Heart left ventricle (tissue), 16 donors: ENCODE data around the gene SIPA1. TPM values are rescaled to one million over a fixed set of nuclear protein-coding genes. Genes with fewer than 3 reads are reported as not detected.

Source experiments
- ATAC-seq, 4 donors: fragments of 200-7000 bp; cut with Tn5 transposase; one replicate each; pipeline ENCODE4 v1.9.1; 2020 to 2022; ENCODE audit warnings: moderate library complexity in 4 of 4, mild to moderate bottlenecking in 3 of 4, moderate number of reproducible peaks in 1 of 4
- DNase-seq, 5 donors: peaks; one replicate each; pipeline ENCODE4 v3.0.0-alpha.2; 2020
- H3K27ac ChIP-seq, 12 donors: fragments of 200-600 bp; sonication (generic) in 4 of 12; one replicate each; pipeline versions ENCODE4 v1.5.0 to v1.8.0; 2016 to 2022; ENCODE audit warnings: mild to moderate bottlenecking in 2 of 12
- H3K27me3 ChIP-seq, 9 donors: fragments of 200-600 bp; sonication (generic) in 2 of 9; one replicate each; pipeline versions ENCODE4 v1.5.1 to v1.8.0; 2016 to 2022; ENCODE audit warnings: mild to moderate bottlenecking in 3 of 9
- H3K36me3 ChIP-seq, 9 donors: fragments of 200-600 bp; sonication (generic) in 2 of 9; one replicate each; pipeline versions ENCODE4 v1.5.0 to v1.8.0; 2018 to 2022; ENCODE audit warnings: mild to moderate bottlenecking in 2 of 9
- H3K4me1 ChIP-seq, 12 donors: fragments of 200-600 bp; sonication (generic) in 4 of 12; one replicate each; pipeline versions ENCODE4 v1.5.0 to v1.8.0; 2016 to 2022; ENCODE audit warnings: mild to moderate bottlenecking in 3 of 12
- H3K4me3 ChIP-seq, 12 donors: fragments of 200-600 bp; sonication (generic) in 4 of 12; one replicate each; pipeline versions ENCODE4 v1.5.0 to v1.8.0; 2017 to 2022; ENCODE audit warnings: mild to moderate bottlenecking in 9 of 12, moderate library complexity in 4 of 12
- H3K9me3 ChIP-seq, 12 donors: fragments of 200-600 bp; sonication (generic) in 4 of 12; one replicate each; pipeline versions ENCODE4 v1.5.0 to v1.8.0; 2016 to 2022; ENCODE audit warnings: mild to moderate bottlenecking in 1 of 12
- POLR2A ChIP-seq, 2 donors: fragments of 450-650 bp; IDR thresholded peaks; one replicate each; pipeline ENCODE4 v1.6.1; 2017; ENCODE audit warnings: antibody characterized with exemption in 2 of 2, mild to moderate bottlenecking in 2 of 2, moderate library complexity in 2 of 2
- WGBS, 4 donors: extraction: QIAGEN DNeasy Blood & Tissue Kit in 2 of 4; methylation state at CpG; one replicate each; pipeline versions ENCODE4 v1.1.5 to v1.1.7; 2013 to 2018; 5-methylcytosine and 5-hydroxymethylcytosine counted together
- intact Hi-C, 10 donors: fragments of 100-400 bp; cut with DNase I; formaldehyde crosslinking; loops; one replicate each; pipeline versions ENCODE4 v1.11.1 to v1.14.2; 2022
- polyA plus RNA-seq, 2 donors: library from polyadenylated mRNA; stranded (reverse); fragments of 200-250 nt; gene quantifications; one replicate each; pipeline ENCODE4 v1.2.3, GENCODE V29; 2013
- total RNA-seq, 9 donors: library from RNA; depleted of rRNA in 2 of 9; stranded (reverse); fragments of >200 nt in 2 of 9; fragmentation: NEBNext Ultra II Directional in 3 of 9; extraction: Animal tissue kit (Norgen Biotek cat#: 25700) in 3 of 9; gene quantifications; one replicate each; pipeline versions ENCODE4 v1.1.0 to v1.2.4, GENCODE V29; 2016 to 2023
- TF ChIP-seq, protein P1 (sequence below), 12 donors: fragments of 200-600 bp; sonication (generic) in 4 of 12; IDR thresholded peaks; one replicate each; pipeline versions ENCODE4 v1.5.0 to v1.8.0; 2018 to 2022; ENCODE audit warnings: antibody characterized with exemption in 12 of 12, mild to moderate bottlenecking in 5 of 12
- donor health status: ischemic (EF 13 %, LVEDD 7.1; RV severe dilation, severe dysfunction).
- donor health status: healthy with polysubstance abuse.
- donor health status: DM: no; HTN: yes; CAD: no.
- donor health status: DM: no; HTN: no; CAD: no.
- donor health status: ischemic (EF 25% LVEDD 6.9; RV normal size, moderate dysfunction).
- donor health status: ischemic (EF 25% LVEDD 5.7; RV mildly dilated, moderate dysfunction).
- donor health status: healthy.
- donor health status: DM: yes; HTN: yes; CAD: no.
- donor health status: ischemic (EF 35%, LVEDD 5.7; RV mildly dilated, moderate dysfunction).
- donor health status: nonischemic (EF 11% LVEDD 7.7; RV severe dilation, severe dysfunction).
- donor health status: DM: yes; HTN: yes; CAD: no.
- donor health status: PGD.
- donor health status: ischemic (EF 29% LVEDD 5.4; RV normal size, mild dysfunction).
- donor health status: nonischemic (EF 23%, LVEDD 6.1; RV moderate dilation, normal function).

Gene SIPA1
- total and polyA plus RNA-seq, 11 donors = 17.0 to 63.3 (median 26.5) TPM

DNA sequence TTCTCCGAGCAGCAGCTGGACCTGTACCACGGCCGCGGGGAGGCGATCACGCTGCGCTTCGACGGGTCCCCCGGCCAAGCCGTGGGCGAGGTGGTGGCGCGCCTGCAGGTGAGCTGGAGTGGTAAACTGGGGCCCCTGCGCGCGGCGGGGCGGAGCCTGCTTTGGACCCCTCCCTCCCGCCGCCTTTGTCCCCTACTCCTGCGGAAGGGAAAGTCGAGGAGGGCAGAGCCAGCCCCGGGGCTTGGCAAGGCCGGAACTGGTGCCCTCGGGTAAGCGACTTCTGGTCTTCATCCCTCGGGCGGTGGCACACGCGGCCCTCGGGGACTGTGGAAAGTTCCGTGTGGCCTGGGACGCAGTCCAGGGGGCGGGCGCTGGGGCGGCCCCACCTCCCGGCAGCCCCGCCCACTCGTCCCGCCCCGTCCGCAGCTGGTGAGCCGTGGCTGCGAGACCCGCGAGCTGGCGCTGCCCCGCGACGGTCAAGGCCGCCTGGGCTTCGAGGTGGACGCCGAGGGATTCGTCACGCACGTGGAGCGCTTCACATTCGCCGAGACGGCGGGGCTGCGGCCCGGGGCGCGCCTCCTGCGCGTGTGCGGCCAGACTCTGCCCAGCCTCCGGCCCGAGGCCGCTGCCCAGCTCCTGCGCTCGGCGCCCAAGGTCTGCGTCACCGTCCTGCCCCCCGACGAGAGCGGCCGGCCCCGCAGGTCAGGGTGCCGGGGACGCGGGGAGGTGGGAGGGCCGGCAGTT, 9.2 kb downstream of the SIPA1 start:
- H3K9me3 ChIP-seq = no peaks in the 10 kb centered on the region
- intact Hi-C loops = no loop called here
- ATAC-seq (peak in 3 of 4 donors; percentile 14 to 29 (median 14)), DNase-seq (peak in 2 of 5 donors; percentile 30 to 31)
- H3K4me1 ChIP-seq = peaks cover 0 to 47% (median 20%) of the 10 kb centered on the region in 12 donors
- WGBS, 4 donors = 43 to 58% (median 55%) methylated on average over 30 to 87 of the region's 87 CpGs
- TF ChIP-seq, protein P1, sequence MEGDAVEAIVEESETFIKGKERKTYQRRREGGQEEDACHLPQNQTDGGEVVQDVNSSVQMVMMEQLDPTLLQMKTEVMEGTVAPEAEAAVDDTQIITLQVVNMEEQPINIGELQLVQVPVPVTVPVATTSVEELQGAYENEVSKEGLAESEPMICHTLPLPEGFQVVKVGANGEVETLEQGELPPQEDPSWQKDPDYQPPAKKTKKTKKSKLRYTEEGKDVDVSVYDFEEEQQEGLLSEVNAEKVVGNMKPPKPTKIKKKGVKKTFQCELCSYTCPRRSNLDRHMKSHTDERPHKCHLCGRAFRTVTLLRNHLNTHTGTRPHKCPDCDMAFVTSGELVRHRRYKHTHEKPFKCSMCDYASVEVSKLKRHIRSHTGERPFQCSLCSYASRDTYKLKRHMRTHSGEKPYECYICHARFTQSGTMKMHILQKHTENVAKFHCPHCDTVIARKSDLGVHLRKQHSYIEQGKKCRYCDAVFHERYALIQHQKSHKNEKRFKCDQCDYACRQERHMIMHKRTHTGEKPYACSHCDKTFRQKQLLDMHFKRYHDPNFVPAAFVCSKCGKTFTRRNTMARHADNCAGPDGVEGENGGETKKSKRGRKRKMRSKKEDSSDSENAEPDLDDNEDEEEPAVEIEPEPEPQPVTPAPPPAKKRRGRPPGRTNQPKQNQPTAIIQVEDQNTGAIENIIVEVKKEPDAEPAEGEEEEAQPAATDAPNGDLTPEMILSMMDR (IDR thresholded peaks at IDR 0.05) = no peak
- TF ChIP-seq POLR2A (IDR thresholded peaks at IDR 0.05) = no peak
- H3K27me3 ChIP-seq = peaks cover 0 to 12% (median 0%) of the 10 kb centered on the region in 9 donors
- H3K27ac ChIP-seq = peak overlapping the region in 1 of 12 donors; percentile 41
- peak overlapping the region in 2 of 12 donors; percentile 10 to 14 for H3K4me3 ChIP-seq
- H3K36me3 ChIP-seq = peaks cover 0 to 90% (median 71%) of the 10 kb centered on the region in 9 donors

DNA sequence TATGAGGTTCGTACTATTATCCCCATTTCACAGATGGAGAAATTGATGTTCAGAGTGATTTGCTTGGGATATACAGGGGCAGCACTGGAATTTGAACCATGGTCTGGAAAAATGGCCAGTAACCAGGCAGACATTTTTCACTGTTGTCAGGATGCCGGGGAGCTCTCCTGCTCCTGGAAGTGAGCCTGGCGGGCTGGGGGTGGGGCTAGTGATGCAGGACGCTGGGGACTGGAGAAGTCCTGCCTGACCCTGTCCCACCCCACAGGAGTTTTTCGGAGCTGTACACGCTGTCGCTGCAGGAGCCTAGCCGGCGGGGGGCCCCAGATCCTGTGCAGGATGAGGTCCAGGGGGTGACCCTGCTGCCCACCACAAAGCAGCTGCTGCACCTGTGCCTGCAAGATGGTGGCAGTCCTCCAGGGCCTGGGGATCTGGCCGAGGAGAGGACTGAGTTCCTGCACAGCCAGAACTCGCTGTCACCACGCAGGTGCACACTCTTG, 11.1 kb downstream of the SIPA1 start:
- Histone ChIP-seq H3K27ac (peak overlapping the region in 2 of 12 donors; percentile 14 to 96), H3K36me3 (peaks cover 0 to 78% (median 60%) of the 10 kb centered on the region in 9 donors), H3K9me3 (no peaks in the 10 kb centered on the region), H3K4me1 (peaks cover 6 to 56% (median 32%) of the 10 kb centered on the region in 12 donors), H3K27me3 (peaks cover 0 to 12% (median 0%) of the 10 kb centered on the region in 9 donors), H3K4me3 (no peak overlapping the region)
- DNase-seq (peak in 3 of 5 donors; percentile 26 to 45 (median 32)), ATAC-seq (no peak)
- 54 to 69% (median 64%) methylated on average over 11 to 12 of the region's 12 CpGs for WGBS, 4 donors
- intact Hi-C loops = no loop called here
- TF ChIP-seq POLR2A (IDR thresholded peaks at IDR 0.05) = no peak
- TF ChIP-seq, protein P1 (IDR thresholded peaks at IDR 0.05) = no peak

DNA sequence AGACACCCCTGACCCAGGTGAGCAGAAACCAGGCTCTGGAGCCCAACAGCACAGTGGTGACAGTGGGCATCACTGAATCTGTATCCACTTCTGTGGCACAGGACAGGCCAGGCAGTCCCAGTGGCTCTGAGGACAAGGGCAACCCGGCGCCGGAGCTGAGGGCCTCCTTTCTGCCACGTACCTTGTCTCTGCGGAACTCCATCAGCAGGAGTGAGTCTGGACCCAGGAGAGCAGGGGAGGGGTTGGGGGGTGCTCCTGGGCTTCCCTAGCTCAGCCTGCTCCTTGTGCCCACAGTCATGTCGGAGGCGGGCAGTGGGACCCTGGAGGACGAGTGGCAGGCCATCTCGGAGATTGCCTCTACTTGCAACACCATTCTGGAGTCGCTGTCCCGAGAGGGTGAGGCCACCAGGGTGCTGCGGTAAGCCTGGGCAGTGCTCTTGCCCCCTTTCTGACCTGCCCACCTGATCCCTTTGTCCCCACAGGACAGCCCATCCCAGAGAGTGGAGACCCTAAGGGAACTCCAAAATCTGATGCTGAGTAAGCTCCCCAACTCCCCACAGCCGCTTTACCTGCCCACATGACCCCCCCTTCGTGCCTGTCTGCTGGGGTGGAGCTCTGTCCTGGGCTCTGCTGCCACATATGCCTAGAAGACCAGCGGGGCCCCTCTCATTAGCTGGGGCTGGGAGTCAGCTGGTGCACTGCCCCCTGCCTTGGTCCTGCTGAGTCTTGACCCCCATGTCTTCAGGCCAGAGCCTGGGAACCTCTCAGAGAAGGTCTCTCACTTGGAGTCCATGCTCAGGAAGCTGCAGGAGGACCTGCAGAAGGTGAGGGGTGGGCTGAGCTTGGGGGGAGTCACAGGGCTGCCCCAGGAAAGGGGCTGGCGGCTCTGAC, 12.0 kb downstream of the SIPA1 start:
- 80 to 92% (median 90%) methylated on average over 9 to 16 of the region's 16 CpGs for WGBS, 4 donors
- H3K27me3 ChIP-seq = peaks cover 0 to 12% (median 0%) of the 10 kb centered on the region in 9 donors
- no peaks in the 10 kb centered on the region for H3K9me3 ChIP-seq
- H3K36me3 ChIP-seq = peaks cover 0 to 81% (median 65%) of the 10 kb centered on the region in 9 donors
- ATAC-seq (no peak), DNase-seq (peak in 3 of 5 donors; percentile 18 to 24 (median 18))
- peak overlapping the region in 8 of 12 donors; percentile 14 to 99 (median 96) for H3K27ac ChIP-seq
- no peak overlapping the region for H3K4me3 ChIP-seq
- no peak for TF ChIP-seq POLR2A (IDR thresholded peaks at IDR 0.05)
- TF ChIP-seq, protein P1 (IDR thresholded peaks at IDR 0.05) = no peak
- intact Hi-C loops = no loop called here
- H3K4me1 ChIP-seq = peaks cover 8 to 65% (median 38%) of the 10 kb centered on the region in 12 donors
